Fibroblast of skin of left quadriceps (primary cell): Measurements from ENCODE around the gene RDH13.
"Not testable (repeated sequence)": the region's sequence is repeated elsewhere in the genome, so short reads cannot be mapped to it uniquely, and the experiment has no call there.

Experiments used
- DNase-seq, 2 experiments: peaks; one replicate each; pipeline ENCODE4 v3.0.0-alpha.2; 2013; ENCODE audit warnings: low read depth in 2 of 2

The RDH13 gene

GRCh38 chr19:55014714-55015113 lies 48.2 kb downstream of the RDH13 start:
- DNase-seq: no peak

GRCh38 chr19:55013596-55013995 lies 49.4 kb downstream of the RDH13 start:
- DNase-seq: no peak

- no peak for DNase-seq
Measured at GRCh38 chr19:55012306-55012705, 50.6 kb downstream of the RDH13 start.

GRCh38 chr19:55010561-55010960 lies 52.4 kb downstream of the RDH13 start:
- not testable (repeated sequence) for DNase-seq

- not testable (repeated sequence) for DNase-seq
Measured at GRCh38 chr19:55008781-55009180, 54.2 kb downstream of the RDH13 start.

- not testable (repeated sequence) for DNase-seq
Measured at GRCh38 chr19:55008189-55008588, 54.8 kb downstream of the RDH13 start.

- not testable (repeated sequence) for DNase-seq
Measured at GRCh38 chr19:55007537-55007936, 55.4 kb downstream of the RDH13 start.

- not testable (repeated sequence) for DNase-seq
Measured at GRCh38 chr19:55006795-55007194, 56.2 kb downstream of the RDH13 start.

GRCh38 chr19:55005684-55006488 lies 57.1 kb downstream of the RDH13 start:
- DNase-seq: no peak

- DNase-seq: no peak
Measured at GRCh38 chr19:55000761-55001160, 62.2 kb downstream of the RDH13 start.

- DNase-seq: not testable (repeated sequence)
Measured at GRCh38 chr19:54998751-54999239, 64.2 kb downstream of the RDH13 start.

- DNase-seq: no peak
Measured at GRCh38 chr19:54995561-54995960, 67.4 kb downstream of the RDH13 start.
